Testis (tissue), 2 donors: ENCODE results near the gene NAA16.

ENCODE experiments used
- POLR2A ChIP-seq: fragments of 450-650 bp; IDR thresholded peaks from one replicate; pipeline ENCODE4 v1.6.1; 2017; ENCODE audit warnings: antibody characterized with exemption, mild to moderate bottlenecking, moderate library complexity
- TF ChIP-seq, protein P1 (sequence below), 3 experiments: fragments of 450-650 bp in 2 of 3; fragments of 200-600 bp in 1 of 3; sonication (generic) in 1 of 3; IDR thresholded peaks; one replicate each; pipeline ENCODE4 v1.5.1; 2016 to 2019; ENCODE audit warnings: antibody characterized with exemption in 3 of 3, mild to moderate bottlenecking in 2 of 3, moderate library complexity in 1 of 3

DNA sequence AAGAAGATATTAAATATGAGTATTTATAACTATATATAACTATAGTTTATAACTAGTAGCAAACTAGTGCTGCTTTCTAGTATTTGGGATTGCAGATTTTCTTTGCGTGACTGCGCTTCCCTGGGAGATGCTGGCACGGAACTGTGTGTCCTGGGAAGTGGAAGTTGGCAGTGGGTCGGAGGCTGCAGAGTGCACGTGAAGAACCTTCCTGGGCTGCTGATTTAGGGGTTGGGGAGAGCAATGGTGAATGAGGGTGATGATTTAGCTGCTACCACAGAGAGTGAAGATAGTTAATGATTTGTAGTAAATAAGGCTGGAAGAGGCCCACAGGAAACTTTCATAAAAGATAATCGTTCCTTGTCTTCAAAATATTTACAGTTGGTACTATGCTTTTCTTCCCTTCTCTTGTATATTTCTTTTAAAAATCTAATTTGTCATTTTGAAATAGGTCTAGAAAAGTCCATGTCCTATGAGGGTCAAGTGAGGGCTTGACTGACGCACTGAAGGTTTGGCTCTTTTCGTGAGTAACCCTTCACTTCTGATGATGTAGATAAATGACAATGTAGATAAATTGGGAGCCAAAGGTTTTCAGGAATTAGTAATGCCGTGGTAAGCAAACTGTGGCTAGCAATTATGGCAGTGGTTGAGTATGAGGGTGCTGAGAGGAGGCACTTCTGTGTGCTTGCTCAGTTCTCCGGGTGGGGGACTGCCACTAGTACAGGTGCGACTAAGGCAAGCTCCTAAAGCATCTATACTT lies 3.0 kb upstream of the NAA16 start:
- TF ChIP-seq, protein P1, sequence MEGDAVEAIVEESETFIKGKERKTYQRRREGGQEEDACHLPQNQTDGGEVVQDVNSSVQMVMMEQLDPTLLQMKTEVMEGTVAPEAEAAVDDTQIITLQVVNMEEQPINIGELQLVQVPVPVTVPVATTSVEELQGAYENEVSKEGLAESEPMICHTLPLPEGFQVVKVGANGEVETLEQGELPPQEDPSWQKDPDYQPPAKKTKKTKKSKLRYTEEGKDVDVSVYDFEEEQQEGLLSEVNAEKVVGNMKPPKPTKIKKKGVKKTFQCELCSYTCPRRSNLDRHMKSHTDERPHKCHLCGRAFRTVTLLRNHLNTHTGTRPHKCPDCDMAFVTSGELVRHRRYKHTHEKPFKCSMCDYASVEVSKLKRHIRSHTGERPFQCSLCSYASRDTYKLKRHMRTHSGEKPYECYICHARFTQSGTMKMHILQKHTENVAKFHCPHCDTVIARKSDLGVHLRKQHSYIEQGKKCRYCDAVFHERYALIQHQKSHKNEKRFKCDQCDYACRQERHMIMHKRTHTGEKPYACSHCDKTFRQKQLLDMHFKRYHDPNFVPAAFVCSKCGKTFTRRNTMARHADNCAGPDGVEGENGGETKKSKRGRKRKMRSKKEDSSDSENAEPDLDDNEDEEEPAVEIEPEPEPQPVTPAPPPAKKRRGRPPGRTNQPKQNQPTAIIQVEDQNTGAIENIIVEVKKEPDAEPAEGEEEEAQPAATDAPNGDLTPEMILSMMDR (IDR thresholded peaks at IDR 0.05), result no peak
- no peak for TF ChIP-seq POLR2A
